Measurements from ENCODE around the gene PLEKHG3. TPM values are rescaled to one million over a fixed set of nuclear protein-coding genes. Genes with fewer than 3 reads are reported as not detected.

PLEKHG3 gene
- total RNA-seq, 2 experiments from 2014 or later: 36.0 to 39.5 TPM

GRCh38 chr14:64725879-64726584, 21.8 kb downstream of the PLEKHG3 start:
- ChIA-PET CTCF (interaction anchor here (0.6 to 1.3 kb wide), 4 partner anchors 9 to 45 kb away, joined by 3 to 5 read pairs (median 3); no protein-coding TSS in a partner anchor), POLR2A (no interaction called here)
- Mint-ChIP-seq H3K4me1 (peaks cover 83% of the 10 kb centered on the region), H3K4me3 (no peak overlapping the region), H3K27me3 (no peaks in the 10 kb centered on the region), H3K27ac (peak overlapping the region; percentile 43), H3K36me3 (ENCODE audit: low read depth) (peaks cover 23% of the 10 kb centered on the region), H3K9me3 (no peaks in the 10 kb centered on the region)
- DNase-seq: no peak

- peaks cover 27% of the 10 kb centered on the region for H3K36me3 Mint-ChIP-seq (ENCODE audit: low read depth)
- no peaks in the 10 kb centered on the region for H3K27me3 Mint-ChIP-seq
- no peak overlapping the region for H3K4me3 Mint-ChIP-seq
- DNase-seq: no peak
- H3K27ac Mint-ChIP-seq: no peak overlapping the region
- ChIA-PET POLR2A (no interaction called here), CTCF (interaction anchor here (1.2 to 1.3 kb wide), 2 partner anchors 9 to 22 kb away, joined by 3 to 5 read pairs; no protein-coding TSS in a partner anchor)
- H3K9me3 Mint-ChIP-seq: no peaks in the 10 kb centered on the region
- H3K4me1 Mint-ChIP-seq: peaks cover 81% of the 10 kb centered on the region
Observed at GRCh38 chr14:64726585-64726890, 22.3 kb downstream of the PLEKHG3 start.

- POLR2A ChIA-PET: no interaction called here
- H3K36me3 Mint-ChIP-seq (ENCODE audit: low read depth): peaks cover 27% of the 10 kb centered on the region
- no peak overlapping the region for H3K27ac Mint-ChIP-seq
- CTCF ChIA-PET: no interaction called here
- H3K4me3 Mint-ChIP-seq: no peak overlapping the region
- peaks cover 72% of the 10 kb centered on the region for H3K4me1 Mint-ChIP-seq
- no peaks in the 10 kb centered on the region for H3K9me3 Mint-ChIP-seq
- H3K27me3 Mint-ChIP-seq: no peaks in the 10 kb centered on the region
- DNase-seq: no peak
Observed at GRCh38 chr14:64727551-64728071, 23.4 kb downstream of the PLEKHG3 start.

- peaks cover 27% of the 10 kb centered on the region for H3K36me3 Mint-ChIP-seq (ENCODE audit: low read depth)
- H3K4me1 Mint-ChIP-seq: peaks cover 67% of the 10 kb centered on the region
- ChIA-PET CTCF (no interaction called here), POLR2A (no interaction called here)
- peak overlapping the region; percentile 68 for H3K27ac Mint-ChIP-seq
- DNase-seq: no peak
- no peaks in the 10 kb centered on the region for H3K9me3 Mint-ChIP-seq
- no peak overlapping the region for H3K4me3 Mint-ChIP-seq
- no peaks in the 10 kb centered on the region for H3K27me3 Mint-ChIP-seq
Observed at GRCh38 chr14:64728106-64728505, 23.9 kb downstream of the PLEKHG3 start.

GRCh38 chr14:64728856-64729255, 24.6 kb downstream of the PLEKHG3 start:
- ChIA-PET CTCF (no interaction called here), POLR2A (no interaction called here)
- Mint-ChIP-seq H3K27me3 (no peaks in the 10 kb centered on the region), H3K4me1 (peaks cover 66% of the 10 kb centered on the region), H3K9me3 (no peaks in the 10 kb centered on the region), H3K4me3 (no peak overlapping the region), H3K36me3 (ENCODE audit: low read depth) (peaks cover 27% of the 10 kb centered on the region), H3K27ac (peak overlapping the region; percentile 34)
- DNase-seq: no peak

GRCh38 chr14:64729386-64730060, 25.3 kb downstream of the PLEKHG3 start:
- Mint-ChIP-seq H3K27ac (peak overlapping the region; percentile 84), H3K27me3 (no peaks in the 10 kb centered on the region), H3K9me3 (no peaks in the 10 kb centered on the region), H3K36me3 (ENCODE audit: low read depth) (peaks cover 26% of the 10 kb centered on the region), H3K4me3 (no peak overlapping the region), H3K4me1 (peaks cover 64% of the 10 kb centered on the region)
- ChIA-PET CTCF (interaction anchor here (0.6 kb wide), 1 partner anchor 278 kb away, joined by 3 read pairs; no protein-coding TSS in a partner anchor), POLR2A (no interaction called here)
- no peak for DNase-seq

GRCh38 chr14:64730061-64730440, 25.8 kb downstream of the PLEKHG3 start:
- no peaks in the 10 kb centered on the region for H3K27me3 Mint-ChIP-seq
- ChIA-PET POLR2A (no interaction called here), CTCF (interaction anchor here (0.6 kb wide), 1 partner anchor 278 kb away, joined by 3 read pairs; no protein-coding TSS in a partner anchor)
- no peak overlapping the region for H3K4me3 Mint-ChIP-seq
- peaks cover 22% of the 10 kb centered on the region for H3K36me3 Mint-ChIP-seq (ENCODE audit: low read depth)
- H3K4me1 Mint-ChIP-seq: peaks cover 61% of the 10 kb centered on the region
- no peaks in the 10 kb centered on the region for H3K9me3 Mint-ChIP-seq
- DNase-seq: no peak
- H3K27ac Mint-ChIP-seq: peak overlapping the region; percentile 84

- CTCF ChIA-PET: no interaction called here
- peak overlapping the region; percentile 84 for H3K27ac Mint-ChIP-seq
- peaks cover 60% of the 10 kb centered on the region for H3K4me1 Mint-ChIP-seq
- POLR2A ChIA-PET: no interaction called here
- H3K4me3 Mint-ChIP-seq: no peak overlapping the region
- H3K9me3 Mint-ChIP-seq: no peaks in the 10 kb centered on the region
- no peaks in the 10 kb centered on the region for H3K27me3 Mint-ChIP-seq
- peaks cover 27% of the 10 kb centered on the region for H3K36me3 Mint-ChIP-seq (ENCODE audit: low read depth)
- no peak for DNase-seq
Observed at GRCh38 chr14:64730681-64731080, 26.5 kb downstream of the PLEKHG3 start.

- Mint-ChIP-seq H3K36me3 (ENCODE audit: low read depth) (peaks cover 27% of the 10 kb centered on the region), H3K4me1 (peaks cover 57% of the 10 kb centered on the region), H3K4me3 (no peak overlapping the region), H3K27me3 (no peaks in the 10 kb centered on the region), H3K27ac (peak overlapping the region; percentile 86), H3K9me3 (no peaks in the 10 kb centered on the region)
- CTCF ChIA-PET: interaction anchor here (1.2 kb wide), 1 partner anchor 8 kb away, joined by 4 read pairs; no protein-coding TSS in a partner anchor
- no peak for DNase-seq
- POLR2A ChIA-PET: no interaction called here
Observed at GRCh38 chr14:64731141-64731581, 26.9 kb downstream of the PLEKHG3 start.

- Mint-ChIP-seq H3K4me1 (peaks cover 48% of the 10 kb centered on the region), H3K36me3 (ENCODE audit: low read depth) (peaks cover 27% of the 10 kb centered on the region), H3K27me3 (no peaks in the 10 kb centered on the region), H3K27ac (no peak overlapping the region), H3K4me3 (no peak overlapping the region), H3K9me3 (no peaks in the 10 kb centered on the region)
- ChIA-PET POLR2A (no interaction called here), CTCF (interaction anchor here (0.9 to 1.2 kb wide), 3 partner anchors 9 to 27 kb away, joined by 3 to 4 read pairs (median 3); no protein-coding TSS in a partner anchor)
- no peak for DNase-seq
Observed at GRCh38 chr14:64732066-64732465, 27.8 kb downstream of the PLEKHG3 start.

GRCh38 chr14:64732536-64733120, 28.4 kb downstream of the PLEKHG3 start:
- no peaks in the 10 kb centered on the region for H3K9me3 Mint-ChIP-seq
- no peaks in the 10 kb centered on the region for H3K27me3 Mint-ChIP-seq
- no peak overlapping the region for H3K27ac Mint-ChIP-seq
- ChIA-PET POLR2A (no interaction called here), CTCF (interaction anchor here (0.9 to 1.2 kb wide), 3 partner anchors 9 to 27 kb away, joined by 3 to 4 read pairs (median 3); no protein-coding TSS in a partner anchor)
- no peak for DNase-seq
- no peak overlapping the region for H3K4me3 Mint-ChIP-seq
- H3K4me1 Mint-ChIP-seq: peaks cover 48% of the 10 kb centered on the region
- peaks cover 27% of the 10 kb centered on the region for H3K36me3 Mint-ChIP-seq (ENCODE audit: low read depth)

GRCh38 chr14:64733321-64733720, 29.1 kb downstream of the PLEKHG3 start:
- no peaks in the 10 kb centered on the region for H3K27me3 Mint-ChIP-seq
- no peaks in the 10 kb centered on the region for H3K9me3 Mint-ChIP-seq
- DNase-seq: no peak
- POLR2A ChIA-PET: no interaction called here
- CTCF ChIA-PET: no interaction called here
- no peak overlapping the region for H3K4me3 Mint-ChIP-seq
- no peak overlapping the region for H3K27ac Mint-ChIP-seq
- H3K4me1 Mint-ChIP-seq: peaks cover 44% of the 10 kb centered on the region
- H3K36me3 Mint-ChIP-seq (ENCODE audit: low read depth): peaks cover 27% of the 10 kb centered on the region

- ChIA-PET POLR2A (no interaction called here), CTCF (no interaction called here)
- Mint-ChIP-seq H3K4me3 (no peak overlapping the region), H3K9me3 (no peaks in the 10 kb centered on the region), H3K27me3 (no peaks in the 10 kb centered on the region), H3K27ac (peak overlapping the region; percentile 80), H3K4me1 (peaks cover 40% of the 10 kb centered on the region), H3K36me3 (ENCODE audit: low read depth) (peaks cover 24% of the 10 kb centered on the region)
- DNase-seq: no peak
Observed at GRCh38 chr14:64733899-64734298, 29.7 kb downstream of the PLEKHG3 start.

Data from activated CD4-positive, alpha-beta T cell treated with anti-CD3 and anti-CD28 coated beads, Interleukin-2, amount 10 ng/mL, durations not matched to agents 7 days and 5 days (primary cell).